ENCODE measurements around the gene C7orf33.

DNA sequence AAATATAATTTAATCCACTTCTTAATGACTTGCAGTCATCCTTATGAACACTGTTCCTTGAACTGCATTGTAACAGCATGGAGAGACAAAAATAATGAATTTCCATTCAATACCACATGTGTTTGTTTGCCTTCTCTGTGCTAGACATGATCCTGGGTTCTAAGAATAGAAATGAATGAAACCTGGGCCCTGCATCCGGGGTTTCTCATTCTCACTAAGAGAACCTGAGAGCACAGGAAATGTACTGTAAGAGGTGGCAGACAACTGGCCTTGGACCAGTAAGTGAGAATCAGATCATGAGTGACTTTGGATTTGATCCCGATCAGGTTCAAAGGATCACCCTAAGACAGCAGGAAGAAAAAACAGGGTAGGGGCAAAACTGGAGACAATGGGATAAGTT is 70.9 kb downstream of the C7orf33 start:
- TF ChIP-seq POLR2AphosphoS5 (IDR thresholded peaks at IDR 0.05; ENCODE audit: low read depth, low read length) (no peak), TAF1 (IDR thresholded peaks at IDR 0.05; ENCODE audit: borderline replicate concordance, insufficient read depth, low read length) (no peak), SIN3A (IDR thresholded peaks at IDR 0.05; ENCODE audit: borderline replicate concordance, insufficient read depth, low read length) (no peak), FOXP2 (optimal IDR thresholded peaks at IDR 0.05; ENCODE audit: borderline replicate concordance, extremely low read depth, extremely low read length, insufficient read depth) (no peak)
- TF ChIP-seq, protein P1, sequence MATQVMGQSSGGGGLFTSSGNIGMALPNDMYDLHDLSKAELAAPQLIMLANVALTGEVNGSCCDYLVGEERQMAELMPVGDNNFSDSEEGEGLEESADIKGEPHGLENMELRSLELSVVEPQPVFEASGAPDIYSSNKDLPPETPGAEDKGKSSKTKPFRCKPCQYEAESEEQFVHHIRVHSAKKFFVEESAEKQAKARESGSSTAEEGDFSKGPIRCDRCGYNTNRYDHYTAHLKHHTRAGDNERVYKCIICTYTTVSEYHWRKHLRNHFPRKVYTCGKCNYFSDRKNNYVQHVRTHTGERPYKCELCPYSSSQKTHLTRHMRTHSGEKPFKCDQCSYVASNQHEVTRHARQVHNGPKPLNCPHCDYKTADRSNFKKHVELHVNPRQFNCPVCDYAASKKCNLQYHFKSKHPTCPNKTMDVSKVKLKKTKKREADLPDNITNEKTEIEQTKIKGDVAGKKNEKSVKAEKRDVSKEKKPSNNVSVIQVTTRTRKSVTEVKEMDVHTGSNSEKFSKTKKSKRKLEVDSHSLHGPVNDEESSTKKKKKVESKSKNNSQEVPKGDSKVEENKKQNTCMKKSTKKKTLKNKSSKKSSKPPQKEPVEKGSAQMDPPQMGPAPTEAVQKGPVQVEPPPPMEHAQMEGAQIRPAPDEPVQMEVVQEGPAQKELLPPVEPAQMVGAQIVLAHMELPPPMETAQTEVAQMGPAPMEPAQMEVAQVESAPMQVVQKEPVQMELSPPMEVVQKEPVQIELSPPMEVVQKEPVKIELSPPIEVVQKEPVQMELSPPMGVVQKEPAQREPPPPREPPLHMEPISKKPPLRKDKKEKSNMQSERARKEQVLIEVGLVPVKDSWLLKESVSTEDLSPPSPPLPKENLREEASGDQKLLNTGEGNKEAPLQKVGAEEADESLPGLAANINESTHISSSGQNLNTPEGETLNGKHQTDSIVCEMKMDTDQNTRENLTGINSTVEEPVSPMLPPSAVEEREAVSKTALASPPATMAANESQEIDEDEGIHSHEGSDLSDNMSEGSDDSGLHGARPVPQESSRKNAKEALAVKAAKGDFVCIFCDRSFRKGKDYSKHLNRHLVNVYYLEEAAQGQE (IDR thresholded peaks at IDR 0.05; ENCODE audit: insufficient read depth in 1 of 2, low read depth in 2 of 2, low read length in 2 of 2) = no peak
